GM12892 (cell line): ENCODE results near the gene OR4K14.

ENCODE experiments used
- POLR2A ChIP-seq: IDR thresholded peaks from 2 replicates; pipeline ENCODE4 v1.6.1; 2011; ENCODE audit warnings: low read depth, low read length, control low read depth
- POLR2AphosphoS5 ChIP-seq: IDR thresholded peaks from 2 replicates; pipeline ENCODE4 v1.6.1; 2011; ENCODE audit warnings: low read depth, low read length, control low read depth

GRCh38 chr14:20059745-20060144, 40.6 kb upstream of the OR4K14 start, which contains the start of gene OR4L1:
- TF ChIP-seq POLR2A (no peak), POLR2AphosphoS5 (no peak)
